Measurements from ENCODE around the gene LETMD1.

GRCh38 chr12:51087818-51088217, 39.7 kb downstream of the LETMD1 start:
- TF ChIP-seq, protein P1, sequence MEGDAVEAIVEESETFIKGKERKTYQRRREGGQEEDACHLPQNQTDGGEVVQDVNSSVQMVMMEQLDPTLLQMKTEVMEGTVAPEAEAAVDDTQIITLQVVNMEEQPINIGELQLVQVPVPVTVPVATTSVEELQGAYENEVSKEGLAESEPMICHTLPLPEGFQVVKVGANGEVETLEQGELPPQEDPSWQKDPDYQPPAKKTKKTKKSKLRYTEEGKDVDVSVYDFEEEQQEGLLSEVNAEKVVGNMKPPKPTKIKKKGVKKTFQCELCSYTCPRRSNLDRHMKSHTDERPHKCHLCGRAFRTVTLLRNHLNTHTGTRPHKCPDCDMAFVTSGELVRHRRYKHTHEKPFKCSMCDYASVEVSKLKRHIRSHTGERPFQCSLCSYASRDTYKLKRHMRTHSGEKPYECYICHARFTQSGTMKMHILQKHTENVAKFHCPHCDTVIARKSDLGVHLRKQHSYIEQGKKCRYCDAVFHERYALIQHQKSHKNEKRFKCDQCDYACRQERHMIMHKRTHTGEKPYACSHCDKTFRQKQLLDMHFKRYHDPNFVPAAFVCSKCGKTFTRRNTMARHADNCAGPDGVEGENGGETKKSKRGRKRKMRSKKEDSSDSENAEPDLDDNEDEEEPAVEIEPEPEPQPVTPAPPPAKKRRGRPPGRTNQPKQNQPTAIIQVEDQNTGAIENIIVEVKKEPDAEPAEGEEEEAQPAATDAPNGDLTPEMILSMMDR (IDR thresholded peaks at IDR 0.05; ENCODE audit: insufficient read depth, low read length, poor library complexity, severe bottlenecking), result no peak
- no peak for TF ChIP-seq EZH2phosphoT487 (conservative IDR thresholded peaks at IDR 0.05; ENCODE audit: low read length)
